MM.1S (cell line): ENCODE results near the gene EML6.

ENCODE experiments used
- DNase-seq: peaks from one replicate; pipeline ENCODE4 v3.0.0-alpha.2; 2015
- H2AFZ ChIP-seq: fragments of 300-600 bp; sonication (generic); 2 replicates; pipeline ENCODE4 v1.6.0; 2016; ENCODE audit warnings: antibody characterized with exemption, low read length
- H3F3A ChIP-seq: fragments of 300-600 bp; sonication (generic); 2 replicates; pipeline ENCODE4 v1.6.1; 2016; ENCODE audit warnings: mild to moderate bottlenecking, antibody characterized with exemption, low read length, moderate library complexity, mixed read lengths; ENCODE audit not compliant: insufficient read depth
- H3K27ac ChIP-seq: fragments of 300-600 bp; sonication (generic); 2 replicates; pipeline ENCODE4 v1.5.1; 2016; ENCODE audit warnings: mild to moderate bottlenecking, low read length
- H3K27me3 ChIP-seq: fragments of 300-600 bp; sonication (generic); replicated peaks from 2 replicates; pipeline ENCODE4 v1.6.0; 2016; ENCODE audit warnings: low read length; ENCODE audit not compliant: insufficient read depth
- H3K36me3 ChIP-seq: fragments of 300-600 bp; sonication (generic); replicated peaks from 2 replicates; pipeline ENCODE4 v1.6.1; 2016; ENCODE audit warnings: mild to moderate bottlenecking, low read length, mixed read lengths; ENCODE audit not compliant: insufficient read depth
- H3K4me1 ChIP-seq: fragments of 300-600 bp; sonication (generic); 2 replicates; pipeline ENCODE4 v1.6.1; 2016; ENCODE audit warnings: low read length, mixed read lengths
- H3K4me2 ChIP-seq: fragments of 300-600 bp; sonication (generic); 2 replicates; pipeline ENCODE4 v1.6.0; 2016; ENCODE audit warnings: low read depth, low read length
- H3K4me3 ChIP-seq: fragments of 300-600 bp; sonication (generic); 2 replicates; pipeline ENCODE4 v1.5.1; 2016; ENCODE audit warnings: low read length, mixed read lengths
- H3K79me2 ChIP-seq: fragments of 300-600 bp; sonication (generic); 2 replicates; pipeline ENCODE4 v1.6.1; 2016; ENCODE audit warnings: mixed run types, low read length, mixed read lengths
- H3K9ac ChIP-seq: fragments of 300-600 bp; sonication (generic); 2 replicates; pipeline ENCODE4 v1.6.1; 2016; ENCODE audit warnings: low read length, mixed read lengths
- H3K9me2 ChIP-seq: fragments of 300-600 bp; sonication (generic); replicated peaks from 2 replicates; pipeline ENCODE4 v1.6.1; 2016; ENCODE audit warnings: mild to moderate bottlenecking, low read length, mixed read lengths; ENCODE audit not compliant: insufficient read depth
- H3K9me3 ChIP-seq: fragments of 300-600 bp; sonication (generic); replicated peaks from 2 replicates; pipeline ENCODE4 v1.6.1; 2016; ENCODE audit warnings: mild to moderate bottlenecking, low read length, mixed read lengths; ENCODE audit not compliant: insufficient read depth
- H4K20me1 ChIP-seq: fragments of 300-600 bp; sonication (generic); 2 replicates; pipeline ENCODE4 v1.6.1; 2016; ENCODE audit warnings: mild to moderate bottlenecking, low read length, moderate library complexity, mixed read lengths; ENCODE audit not compliant: insufficient read depth
- CTCF ChIP-seq: fragments of 300-600 bp; sonication (generic); IDR thresholded peaks from 2 replicates; pipeline ENCODE4 v1.5.1; 2016; ENCODE audit warnings: antibody characterized with exemption, low read length, mixed read lengths
- EZH2 ChIP-seq: fragments of 300-600 bp; sonication (generic); optimal IDR thresholded peaks from 2 replicates; pipeline ENCODE3; 2017; ENCODE audit warnings: low read depth, mild to moderate bottlenecking, antibody characterized with exemption, low read length, mixed read lengths
- EZH2phosphoT487 ChIP-seq: fragments of 300-600 bp; sonication (generic); IDR thresholded peaks from 2 replicates; pipeline ENCODE4 v1.6.1; 2018; ENCODE audit warnings: antibody characterized with exemption, low read length

EML6 gene

GRCh38 chr2:55019526-55020258 is 296.2 kb downstream of the EML6 start:
- Histone ChIP-seq H3K9me3 (no peaks in the 10 kb centered on the region), H3K27me3 (no peaks in the 10 kb centered on the region), H3K9me2 (no peaks in the 10 kb centered on the region), H3K4me1 (no peaks in the 10 kb centered on the region), H2AFZ (no peak overlapping the region), H3K4me2 (no peak overlapping the region), H3K9ac (no peak overlapping the region), H3K36me3 (no peaks in the 10 kb centered on the region), H3K4me3 (no peak overlapping the region), H4K20me1 (peaks cover 2% of the 10 kb centered on the region), H3K79me2 (peaks cover 82% of the 10 kb centered on the region), H3K27ac (no peak overlapping the region), H3F3A (no peaks in the 10 kb centered on the region)
- TF ChIP-seq CTCF (no peak), EZH2phosphoT487 (no peak), EZH2 (no peak)
- no peak for DNase-seq
